HCT116 (cell line): ENCODE results near the gene PALM2AKAP2. TPM values are rescaled to one million over a fixed set of nuclear protein-coding genes. Genes with fewer than 3 reads are reported as not detected.
"Not testable (repeated sequence)": the region's sequence is repeated elsewhere in the genome, so short reads cannot be mapped to it uniquely, and the experiment has no call there.

Experiments used
- ATAC-seq: fragments of 200-7000 bp; cut with Tn5 transposase; 2 replicates; pipeline ENCODE4 v1.9.1; 2020; ENCODE audit warnings: mild to moderate bottlenecking, moderate library complexity
- BruUV-seq: library from RNA; stranded (reverse); fragments of 400-500 nt; replicated peaks from 2 replicates; lab custom pipeline; 2021; lab: Mats Ljungman, UMichigan
- CTCF ChIA-PET: fragments of 300-600 bp; sonication (Branson Sonifier 250); formaldehyde crosslinking; loops from one replicate; lab custom pipeline; 2021; ENCODE audit warnings: antibody characterized with exemption; lab: Charles Lee
- POLR2A ChIA-PET: fragments of 300-600, 350-600 bp; sonication (Branson Sonifier 250); formaldehyde crosslinking; loops from one replicate; lab custom pipeline; 2021; ENCODE audit warnings: antibody characterized with exemption; lab: Charles Lee
- RAD21 ChIA-PET, 2 experiments: fragments of 300-600 bp; sonication (Branson Sonifier 250); formaldehyde crosslinking; loops; one replicate each; lab custom pipeline; 2023; ENCODE audit warnings: low total read pairs in 2 of 2; ENCODE audit not compliant: uncharacterized antibody in 2 of 2, unreplicated experiment in 2 of 2, low non-redundant PET in 1 of 2; lab: Charles Lee
- DNase-seq: peaks from one replicate; pipeline ENCODE4 v3.0.0-alpha.2; 2010; ENCODE audit warnings: low read depth, low spot score
- H2AFZ ChIP-seq: fragments of 200-600 bp; shearing (Covaris generic), sonication (generic); 2 replicates; pipeline ENCODE4 v1.6.1; 2017; ENCODE audit warnings: low read depth, mixed run types, mixed read lengths, antibody characterized with exemption, low read length; ENCODE audit not compliant: poor library complexity, severe bottlenecking
- H3K27ac ChIP-seq: 2 replicates; pipeline ENCODE4 v1.5.1; 2012; ENCODE audit warnings: low read depth, low read length
- H3K27me3 ChIP-seq: fragments of 200-600 bp; sonication (generic); 2 replicates; pipeline ENCODE4 v1.6.1; 2016; ENCODE audit warnings: mixed run types, low read length, mixed read lengths; ENCODE audit not compliant: insufficient read depth
- H3K36me3 ChIP-seq, 2 experiments: fragments of 200-500 bp in 1 of 2; fragments of 200-600 bp in 1 of 2; sonication (Bioruptor generic) in 1 of 2; sonication (generic) in 1 of 2; 2 replicates each; pipeline versions ENCODE4 v1.5.1 to v1.6.1; 2014 to 2016; ENCODE audit warnings: low read length in 2 of 2, inconsistent platforms in 1 of 2, mixed read lengths in 1 of 2, mixed run types in 1 of 2; ENCODE audit not compliant: insufficient read depth in 2 of 2, control insufficient read depth in 1 of 2
- H3K4me1 ChIP-seq, 2 experiments: fragments of 200-600 bp in 1 of 2; sonication (generic) in 1 of 2; 2 replicates each; pipeline versions ENCODE4 v1.5.1 to v1.6.1; 2012 to 2017; ENCODE audit warnings: low read length in 2 of 2, inconsistent platforms in 1 of 2, mild to moderate bottlenecking in 1 of 2, mixed read lengths in 1 of 2, mixed run types in 1 of 2, moderate library complexity in 1 of 2; ENCODE audit not compliant: insufficient read depth in 2 of 2, control insufficient read depth in 1 of 2
- H3K4me2 ChIP-seq: fragments of 200-600 bp; sonication (generic); 2 replicates; pipeline ENCODE4 v1.6.1; 2017; ENCODE audit warnings: mixed run types, low read length, mixed read lengths
- H3K4me3 ChIP-seq, 2 experiments: fragments of 200-600 bp in 1 of 2; sonication (generic) in 1 of 2; replicated peaks in 1 of 2; 2 replicates each; pipeline ENCODE4 v1.5.1; 2011 to 2016; ENCODE audit warnings: low read length in 2 of 2, control low read depth in 1 of 2, low read depth in 1 of 2, mild to moderate bottlenecking in 1 of 2, mixed read lengths in 1 of 2, mixed run types in 1 of 2
- H3K79me2 ChIP-seq: fragments of 200-600 bp; sonication (generic); 2 replicates; pipeline ENCODE4 v1.6.1; 2017; ENCODE audit warnings: mild to moderate bottlenecking, mixed run types, low read length, moderate library complexity, mixed read lengths; ENCODE audit not compliant: insufficient read depth
- H3K9ac ChIP-seq: fragments of 200-600 bp; sonication (generic); 2 replicates; pipeline ENCODE4 v1.6.1; 2016; ENCODE audit warnings: low read length, mixed read lengths
- H3K9me2 ChIP-seq: fragments of 200-600 bp; sonication (generic), shearing (Covaris generic); 2 replicates; pipeline ENCODE4 v1.6.1; 2017; ENCODE audit warnings: mixed run types, mild to moderate bottlenecking, moderate library complexity; ENCODE audit not compliant: insufficient read depth
- H3K9me3 ChIP-seq, 2 experiments: fragments of 200-500 bp in 1 of 2; fragments of 200-600 bp in 1 of 2; sonication (Bioruptor generic) in 1 of 2; sonication (generic) in 1 of 2; 2 replicates each; pipeline ENCODE4 v1.6.1; 2014 to 2017; ENCODE audit warnings: low read length in 2 of 2, mixed read lengths in 2 of 2, inconsistent platforms in 1 of 2, low read depth in 1 of 2, mild to moderate bottlenecking in 1 of 2, mixed run types in 1 of 2, moderate library complexity in 1 of 2; ENCODE audit not compliant: control insufficient read depth in 1 of 2, insufficient read depth in 1 of 2
- H4K20me1 ChIP-seq: fragments of 200-600 bp; sonication (generic), shearing (Covaris generic); 2 replicates; pipeline ENCODE4 v1.6.1; 2017; ENCODE audit warnings: mixed run types, mild to moderate bottlenecking, moderate library complexity; ENCODE audit not compliant: insufficient read depth
- CBX3 ChIP-seq: IDR thresholded peaks from 2 replicates; pipeline ENCODE4 v1.6.1; 2012; ENCODE audit warnings: low read depth
- CEBPB ChIP-seq: IDR thresholded peaks from 2 replicates; pipeline ENCODE4 v1.6.1; 2012; ENCODE audit warnings: low read depth
- ELF1 ChIP-seq: IDR thresholded peaks from 2 replicates; pipeline ENCODE4 v1.6.1; 2012; ENCODE audit warnings: low read depth, borderline replicate concordance
- EZH2 ChIP-seq: fragments of 200-600 bp; sonication (generic); IDR thresholded peaks from 2 replicates; pipeline ENCODE4 v1.6.1; 2017; ENCODE audit warnings: antibody characterized with exemption, mixed run types
- EZH2phosphoT487 ChIP-seq: fragments of 200-600 bp; IDR thresholded peaks from 2 replicates; pipeline ENCODE4 v1.6.1; 2018; ENCODE audit warnings: antibody characterized with exemption, borderline replicate concordance
- MAX ChIP-seq: IDR thresholded peaks from 2 replicates; pipeline ENCODE4 v1.6.1; 2012
- POLR2A ChIP-seq: IDR thresholded peaks from 2 replicates; pipeline ENCODE4 v1.7.0; 2011; ENCODE audit warnings: borderline replicate concordance; ENCODE audit not compliant: insufficient read depth, insufficient read length; ENCODE audit errors: extremely low read depth
- SP1 ChIP-seq: IDR thresholded peaks from 2 replicates; pipeline ENCODE4 v1.6.1; 2012; ENCODE audit warnings: low read depth
- SRF ChIP-seq: IDR thresholded peaks from 2 replicates; pipeline ENCODE4 v1.6.1; 2012; ENCODE audit warnings: low read depth
- TCF7L2 ChIP-seq: IDR thresholded peaks from 2 replicates; pipeline ENCODE4 v1.7.0; 2011; ENCODE audit warnings: borderline replicate concordance, inconsistent platforms; ENCODE audit not compliant: insufficient read depth, insufficient read length; ENCODE audit errors: extremely low read depth
- ZFX ChIP-seq: fragments of 450-650 bp; IDR thresholded peaks from 2 replicates; pipeline ENCODE4 v1.6.1; 2017
- intact Hi-C: fragments of 100-400 bp; cut with micrococcal nuclease; formaldehyde crosslinking; loops from 2 replicates; pipeline ENCODE4 v1.10.0; 2022
- total RNA-seq: library from RNA; stranded (reverse); gene quantifications from one replicate; pipeline ENCODE4 v1.2.1, GENCODE V29; 2021; ENCODE audit not compliant: unreplicated experiment
- TF ChIP-seq, protein P1 (sequence below), 3 experiments: fragments of 200-600 bp in 1 of 3; sonication (generic) in 1 of 3; IDR thresholded peaks in 2 of 3; conservative IDR thresholded peaks in 1 of 3; 2 replicates each; pipeline ENCODE4 v1.5.1; 2012 to 2017; ENCODE audit warnings: low read depth in 2 of 3, low read length in 2 of 3, antibody characterized with exemption in 1 of 3, borderline replicate concordance in 1 of 3, control low read depth in 1 of 3, mild to moderate bottlenecking in 1 of 3, mixed read lengths in 1 of 3, mixed run types in 1 of 3, moderate library complexity in 1 of 3; ENCODE audit not compliant: insufficient read depth in 1 of 3

Gene PALM2AKAP2
- total RNA-seq, 1 experiment from 2014 or later, result 0.34 TPM

DNA sequence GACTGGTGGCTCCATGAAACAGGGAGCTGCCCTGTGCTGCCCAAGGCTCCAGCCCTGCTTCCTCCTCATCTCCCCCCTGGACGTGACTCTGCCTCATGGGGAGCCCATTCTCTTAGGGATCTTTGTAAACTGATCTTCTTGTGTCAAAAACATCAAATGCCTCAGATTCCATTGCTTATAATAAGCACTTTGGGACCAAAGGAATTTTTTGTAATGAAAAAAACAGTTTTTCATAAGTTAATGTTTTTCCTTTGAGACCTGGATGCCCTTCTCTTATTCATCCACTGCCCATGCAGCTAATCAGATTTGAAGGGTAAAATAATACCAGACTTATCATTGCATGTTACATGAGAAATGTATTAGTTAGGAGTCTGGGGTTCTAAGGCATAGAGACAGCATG is 41.7 kb downstream of the PALM2AKAP2 start:
- Histone ChIP-seq H3K36me3 (no peaks in the 10 kb centered on the region), H2AFZ (no peak overlapping the region), H3K4me3 (no peak overlapping the region), H3K9me3 (no peaks in the 10 kb centered on the region), H3K27me3 (peaks cover 3% of the 10 kb centered on the region; the same call in 1 of the 2 replicates), H3K79me2 (no peaks in the 10 kb centered on the region), H3K4me2 (no peak overlapping the region), H3K4me1 (peaks cover 4 to 10% of the 10 kb centered on the region in 2 experiments; a peak in 3 of 4 replicates), H4K20me1 (no peaks in the 10 kb centered on the region), H3K9ac (no peak overlapping the region), H3K9me2 (no peaks in the 10 kb centered on the region), H3K27ac (no peak overlapping the region)
- ChIA-PET CTCF (no interaction called here), RAD21 (no interaction called here), POLR2A (no interaction called here)
- TF ChIP-seq POLR2A (no peak), SRF (no peak)
- intact Hi-C loops, result no loop called here
- DNase-seq (no peak), ATAC-seq (no peak)
- no TSS peak for BruUV-seq

DNA sequence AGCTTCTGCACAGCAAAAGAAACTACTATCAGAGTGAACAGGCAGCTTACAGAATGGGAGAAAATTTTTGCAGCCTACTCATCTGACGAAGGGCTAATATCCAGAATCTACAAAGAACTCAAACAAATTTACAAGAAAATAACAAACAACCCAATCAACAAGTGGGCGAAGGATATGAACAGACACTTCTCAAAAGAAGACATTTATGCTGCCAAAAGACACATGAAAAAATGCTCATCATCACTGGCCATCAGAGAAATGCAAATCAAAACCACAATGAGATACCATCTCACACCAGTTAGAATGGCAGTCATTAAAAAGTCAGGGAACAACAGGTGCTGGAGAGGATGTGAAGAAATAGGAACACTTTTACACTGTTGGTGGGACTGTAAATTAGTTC is 45.4 kb downstream of the PALM2AKAP2 start:
- H3K9ac ChIP-seq, H3K79me2 ChIP-seq, CTCF ChIA-PET, RAD21 ChIA-PET, H3K4me2 ChIP-seq, H3K36me3 ChIP-seq, H3K9me2 ChIP-seq, ATAC-seq, H3K4me1 ChIP-seq, H2AFZ ChIP-seq, H3K4me3 ChIP-seq, BruUV-seq, H3K27ac ChIP-seq, H4K20me1 ChIP-seq, POLR2A ChIA-PET, DNase-seq, intact Hi-C loops, H3K9me3 ChIP-seq: not testable (repeated sequence)
- peaks cover 25% of the 10 kb centered on the region; the same call in 1 of the 2 replicates for H3K27me3 ChIP-seq

DNA sequence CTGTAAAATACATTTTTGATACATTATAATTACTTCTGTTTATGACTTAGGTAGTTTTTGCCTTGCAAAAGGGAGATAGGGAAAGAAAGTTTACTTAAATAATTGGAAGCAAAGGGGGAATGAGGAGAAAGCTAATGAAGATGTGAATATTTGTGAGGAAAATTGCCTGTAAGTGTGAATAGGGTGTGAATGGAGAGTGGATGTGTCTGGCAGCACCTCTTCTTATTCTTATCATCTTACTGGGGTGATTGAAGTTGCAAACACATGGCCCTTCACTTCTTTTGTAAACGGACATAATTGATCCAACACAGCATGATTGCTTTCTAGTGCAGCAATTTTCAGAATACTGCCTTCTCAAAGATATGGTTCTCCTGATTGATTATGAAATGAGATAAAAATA is 46.6 kb downstream of the PALM2AKAP2 start:
- H3K36me3 ChIP-seq, result no peaks in the 10 kb centered on the region
- H3K9me3 ChIP-seq, result no peaks in the 10 kb centered on the region
- ATAC-seq (no peak), DNase-seq (no peak)
- ChIA-PET CTCF (interaction anchor here (0.8 kb wide), 1 partner anchor 33 kb away, joined by 3 read pairs; no protein-coding TSS in a partner anchor), RAD21 (no interaction called here), POLR2A (no interaction called here)
- no peaks in the 10 kb centered on the region for H3K79me2 ChIP-seq
- no TSS peak for BruUV-seq
- H3K4me2 ChIP-seq, result no peak overlapping the region
- no peaks in the 10 kb centered on the region for H3K4me1 ChIP-seq
- intact Hi-C loops, result no loop called here
- H3K27me3 ChIP-seq, result peaks cover 29% of the 10 kb centered on the region; the same call in 1 of the 2 replicates
- no peak overlapping the region for H3K9ac ChIP-seq
- no peak overlapping the region for H3K27ac ChIP-seq
- no peaks in the 10 kb centered on the region for H3K9me2 ChIP-seq
- H4K20me1 ChIP-seq, result no peaks in the 10 kb centered on the region
- H3K4me3 ChIP-seq, result no peak overlapping the region
- no peak overlapping the region for H2AFZ ChIP-seq
- no peak for TF ChIP-seq CBX3
- no peak for TF ChIP-seq ELF1
- TF ChIP-seq EZH2phosphoT487, result no peak
- TF ChIP-seq MAX, result no peak
- no peak for TF ChIP-seq TCF7L2
- TF ChIP-seq CEBPB, result no peak
- no peak for TF ChIP-seq SP1
- no peak for TF ChIP-seq EZH2
- TF ChIP-seq ZFX, result no peak
- TF ChIP-seq, protein P1, sequence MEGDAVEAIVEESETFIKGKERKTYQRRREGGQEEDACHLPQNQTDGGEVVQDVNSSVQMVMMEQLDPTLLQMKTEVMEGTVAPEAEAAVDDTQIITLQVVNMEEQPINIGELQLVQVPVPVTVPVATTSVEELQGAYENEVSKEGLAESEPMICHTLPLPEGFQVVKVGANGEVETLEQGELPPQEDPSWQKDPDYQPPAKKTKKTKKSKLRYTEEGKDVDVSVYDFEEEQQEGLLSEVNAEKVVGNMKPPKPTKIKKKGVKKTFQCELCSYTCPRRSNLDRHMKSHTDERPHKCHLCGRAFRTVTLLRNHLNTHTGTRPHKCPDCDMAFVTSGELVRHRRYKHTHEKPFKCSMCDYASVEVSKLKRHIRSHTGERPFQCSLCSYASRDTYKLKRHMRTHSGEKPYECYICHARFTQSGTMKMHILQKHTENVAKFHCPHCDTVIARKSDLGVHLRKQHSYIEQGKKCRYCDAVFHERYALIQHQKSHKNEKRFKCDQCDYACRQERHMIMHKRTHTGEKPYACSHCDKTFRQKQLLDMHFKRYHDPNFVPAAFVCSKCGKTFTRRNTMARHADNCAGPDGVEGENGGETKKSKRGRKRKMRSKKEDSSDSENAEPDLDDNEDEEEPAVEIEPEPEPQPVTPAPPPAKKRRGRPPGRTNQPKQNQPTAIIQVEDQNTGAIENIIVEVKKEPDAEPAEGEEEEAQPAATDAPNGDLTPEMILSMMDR (IDR thresholded peaks at IDR 0.05 in 2 of 3, conservative IDR thresholded peaks at IDR 0.05 in 1 of 3; ENCODE audit: borderline replicate concordance in 1 of 3, insufficient read depth in 1 of 3, low read depth in 2 of 3, low read length in 2 of 3), result no peak
- no peak for TF ChIP-seq SRF
